ENCODE data around the gene MAMLD1.
"Not testable (repeated sequence)": the region's sequence is repeated elsewhere in the genome, so short reads cannot be mapped to it uniquely, and the experiment has no call there.

The MAMLD1 gene, protein sequence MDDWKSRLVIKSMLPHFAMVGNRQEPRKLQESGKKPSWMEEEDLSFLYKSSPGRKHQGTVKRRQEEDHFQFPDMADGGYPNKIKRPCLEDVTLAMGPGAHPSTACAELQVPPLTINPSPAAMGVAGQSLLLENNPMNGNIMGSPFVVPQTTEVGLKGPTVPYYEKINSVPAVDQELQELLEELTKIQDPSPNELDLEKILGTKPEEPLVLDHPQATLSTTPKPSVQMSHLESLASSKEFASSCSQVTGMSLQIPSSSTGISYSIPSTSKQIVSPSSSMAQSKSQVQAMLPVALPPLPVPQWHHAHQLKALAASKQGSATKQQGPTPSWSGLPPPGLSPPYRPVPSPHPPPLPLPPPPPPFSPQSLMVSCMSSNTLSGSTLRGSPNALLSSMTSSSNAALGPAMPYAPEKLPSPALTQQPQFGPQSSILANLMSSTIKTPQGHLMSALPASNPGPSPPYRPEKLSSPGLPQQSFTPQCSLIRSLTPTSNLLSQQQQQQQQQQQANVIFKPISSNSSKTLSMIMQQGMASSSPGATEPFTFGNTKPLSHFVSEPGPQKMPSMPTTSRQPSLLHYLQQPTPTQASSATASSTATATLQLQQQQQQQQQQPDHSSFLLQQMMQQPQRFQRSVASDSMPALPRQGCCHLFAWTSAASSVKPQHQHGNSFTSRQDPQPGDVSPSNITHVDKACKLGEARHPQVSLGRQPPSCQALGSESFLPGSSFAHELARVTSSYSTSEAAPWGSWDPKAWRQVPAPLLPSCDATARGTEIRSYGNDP

DNA sequence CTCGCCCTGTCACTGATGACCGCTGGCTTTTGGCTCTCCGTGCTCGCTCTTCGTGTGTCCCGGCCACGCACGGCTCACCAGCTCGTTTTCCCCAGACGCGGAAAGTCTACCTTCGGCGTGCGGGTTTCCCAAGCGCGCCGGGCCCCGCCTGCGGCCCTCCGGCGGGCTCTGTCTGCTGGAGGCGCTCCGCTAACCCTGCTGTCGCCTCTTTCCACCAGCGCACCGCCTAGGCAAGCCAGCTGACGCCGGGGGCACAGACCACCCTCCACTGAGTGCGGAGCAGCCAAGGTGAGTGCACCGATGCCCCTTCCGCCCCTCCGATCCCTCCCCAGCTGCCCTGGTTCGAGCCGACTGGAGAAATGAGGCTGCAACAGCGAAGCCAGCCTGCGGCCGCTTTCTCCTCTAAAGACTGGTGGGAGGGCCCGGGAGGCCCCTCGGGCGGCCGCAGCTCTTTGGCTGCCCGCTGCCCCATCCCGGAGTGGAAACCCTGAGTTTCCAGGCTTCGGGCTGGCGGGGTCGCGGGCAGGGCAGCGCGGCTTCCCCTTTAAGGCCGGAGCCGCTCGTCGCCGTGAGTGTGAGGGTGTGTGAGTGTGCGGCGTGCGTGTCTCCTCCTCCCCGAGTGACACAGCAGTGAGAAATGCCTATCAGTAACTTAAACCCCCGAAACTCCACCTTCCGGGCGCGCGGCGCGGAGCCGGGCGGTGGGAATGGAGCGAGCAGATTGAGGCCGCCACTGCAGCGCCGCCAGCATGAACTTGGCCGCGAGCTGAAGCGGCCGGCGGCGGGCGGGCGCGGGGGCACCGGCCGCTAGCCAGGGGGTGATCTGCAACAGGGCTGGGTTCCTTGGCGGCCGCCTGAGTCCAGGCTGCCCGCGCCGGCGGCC is at the start of gene MAMLD1:
Gene MAMLD1, plus strand, starts transcription at position 719 of the 883 bp plus-strand sequence. CDS start 82,200 bp downstream, outside the sequence.
- no peak for DNase-seq (ENCODE audit: low read depth)

DNA sequence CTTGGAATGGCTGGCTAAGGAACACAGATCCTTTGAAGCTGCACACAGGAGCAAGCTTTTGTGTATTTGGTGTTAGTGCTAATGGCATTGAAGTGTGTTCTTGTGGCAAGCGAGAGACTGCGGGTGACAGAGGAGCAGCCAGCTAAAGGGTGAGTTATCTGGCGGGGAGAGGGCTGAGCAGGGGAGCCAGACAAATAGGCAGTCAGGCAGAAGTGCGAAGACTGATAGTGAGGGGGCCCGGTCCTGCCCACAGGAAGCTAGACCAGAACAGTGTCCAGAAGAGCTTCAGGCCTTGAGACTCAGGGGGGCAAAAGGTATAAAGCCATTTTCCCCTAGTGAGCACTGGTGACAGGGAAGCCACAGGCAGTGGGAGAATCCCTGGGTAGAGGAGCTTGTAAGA is 49.6 kb upstream of the MAMLD1 start:
- no peak for DNase-seq (ENCODE audit: low read depth)

DNA sequence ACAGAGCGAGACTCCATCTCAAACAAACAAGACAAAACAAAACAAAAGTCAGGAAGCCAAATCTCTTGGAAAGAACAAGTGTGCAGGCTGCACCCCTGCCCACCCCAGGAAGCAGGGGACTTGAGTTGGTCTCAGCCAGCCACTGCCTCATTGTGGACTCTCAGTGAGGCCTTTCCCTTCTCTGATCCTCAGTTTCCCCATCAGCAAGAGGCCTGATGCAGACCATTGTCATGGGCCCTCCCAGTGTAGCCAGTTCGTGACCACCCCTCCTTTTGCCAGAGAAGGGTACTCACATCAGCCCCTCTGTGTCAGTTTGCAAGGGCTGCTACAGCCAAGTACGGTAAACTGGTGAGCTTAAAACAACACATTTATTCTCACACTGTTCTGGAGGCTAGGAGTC is 48.9 kb upstream of the MAMLD1 start:
- DNase-seq (ENCODE audit: low read depth) = no peak

DNA sequence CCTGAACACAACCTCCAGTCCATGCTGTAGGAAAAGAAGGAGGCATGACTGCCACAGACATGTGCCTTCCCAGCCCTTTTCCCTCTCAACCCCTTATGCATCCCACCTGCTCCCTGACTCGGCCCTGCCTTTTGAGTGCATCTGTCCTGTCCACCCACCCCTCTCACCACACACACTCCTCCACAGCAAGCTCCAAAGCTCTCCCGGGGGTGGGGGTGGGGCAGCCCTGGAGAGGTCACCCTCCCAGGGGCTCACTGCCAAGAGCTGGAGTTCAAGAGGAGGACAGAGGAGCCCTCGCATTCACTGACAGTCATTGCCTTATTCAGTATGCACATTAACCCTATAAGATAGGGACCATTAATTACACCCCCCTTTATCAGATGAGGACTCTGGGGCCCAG is 46.6 kb upstream of the MAMLD1 start:
- DNase-seq (ENCODE audit: low read depth) = no peak

DNA sequence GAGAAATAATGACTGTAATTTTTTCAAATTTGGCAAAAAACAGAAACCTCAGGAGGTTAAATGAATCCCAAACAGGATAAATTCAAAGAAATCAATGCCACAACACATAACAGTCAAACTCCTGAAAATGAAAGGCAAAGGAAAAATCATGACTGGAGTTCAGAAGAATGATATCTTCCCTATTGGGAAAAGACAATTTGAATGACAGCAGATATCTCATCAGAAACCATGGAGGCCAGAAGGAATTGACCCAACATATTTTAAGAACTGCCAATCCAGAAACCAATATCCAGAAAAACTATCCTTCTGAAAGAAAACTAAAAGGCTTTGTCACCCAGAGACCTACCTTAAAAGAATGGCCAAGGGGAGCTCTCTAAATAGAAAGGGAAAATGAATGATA is 40.1 kb upstream of the MAMLD1 start:
- DNase-seq (ENCODE audit: low read depth) = no peak

DNA sequence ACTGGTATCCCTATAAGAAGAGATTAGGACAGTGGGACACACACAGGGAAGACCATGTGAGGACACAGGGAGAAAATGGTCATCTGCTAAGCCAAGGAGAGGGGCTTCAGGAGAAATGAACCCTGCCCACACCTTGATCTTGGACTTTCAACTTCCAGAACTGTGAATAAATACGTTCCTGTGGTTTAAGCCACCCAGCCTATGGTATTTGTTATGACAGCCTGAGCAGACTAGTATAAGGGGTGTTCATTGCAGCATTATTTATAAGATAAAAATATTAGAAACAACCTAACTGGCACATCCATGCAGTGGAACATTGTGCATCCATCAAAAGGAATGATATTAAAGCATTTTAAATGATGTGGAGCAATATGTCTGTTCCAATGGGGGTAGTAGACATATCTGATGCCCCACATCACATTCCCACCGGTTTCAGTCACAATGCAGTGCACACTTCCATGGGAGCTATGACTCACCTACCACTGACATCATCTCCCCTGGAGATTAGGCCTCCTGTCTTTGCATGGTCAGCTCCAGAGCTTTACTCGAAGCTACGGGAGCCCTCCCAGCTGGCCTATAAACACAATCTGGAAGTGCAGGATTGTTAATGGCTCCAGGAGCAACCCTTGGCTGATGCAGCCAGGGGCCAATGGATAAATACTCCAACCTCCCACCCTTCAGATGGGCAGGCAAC is 38.9 kb upstream of the MAMLD1 start:
- DNase-seq (ENCODE audit: low read depth) = no peak

DNA sequence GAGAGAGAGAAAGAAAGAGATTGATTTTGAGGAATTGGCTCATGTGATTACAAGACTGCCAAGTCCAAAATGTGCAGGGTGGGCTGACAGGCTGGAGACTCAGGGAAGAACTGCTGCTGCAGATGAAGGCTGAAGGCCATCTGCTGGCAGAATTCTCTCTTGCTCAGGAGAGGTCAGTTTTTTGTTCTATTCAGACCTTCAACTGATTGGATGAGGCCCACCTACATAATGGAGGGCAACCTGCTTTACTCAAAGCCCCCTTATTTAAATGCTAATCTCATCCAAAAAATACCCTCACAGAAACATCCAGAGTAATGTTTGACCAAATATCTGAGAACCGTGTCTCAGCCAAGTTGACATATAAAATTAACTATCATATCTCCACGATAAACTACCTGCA is 38.2 kb upstream of the MAMLD1 start:
- no peak for DNase-seq (ENCODE audit: low read depth)

DNA sequence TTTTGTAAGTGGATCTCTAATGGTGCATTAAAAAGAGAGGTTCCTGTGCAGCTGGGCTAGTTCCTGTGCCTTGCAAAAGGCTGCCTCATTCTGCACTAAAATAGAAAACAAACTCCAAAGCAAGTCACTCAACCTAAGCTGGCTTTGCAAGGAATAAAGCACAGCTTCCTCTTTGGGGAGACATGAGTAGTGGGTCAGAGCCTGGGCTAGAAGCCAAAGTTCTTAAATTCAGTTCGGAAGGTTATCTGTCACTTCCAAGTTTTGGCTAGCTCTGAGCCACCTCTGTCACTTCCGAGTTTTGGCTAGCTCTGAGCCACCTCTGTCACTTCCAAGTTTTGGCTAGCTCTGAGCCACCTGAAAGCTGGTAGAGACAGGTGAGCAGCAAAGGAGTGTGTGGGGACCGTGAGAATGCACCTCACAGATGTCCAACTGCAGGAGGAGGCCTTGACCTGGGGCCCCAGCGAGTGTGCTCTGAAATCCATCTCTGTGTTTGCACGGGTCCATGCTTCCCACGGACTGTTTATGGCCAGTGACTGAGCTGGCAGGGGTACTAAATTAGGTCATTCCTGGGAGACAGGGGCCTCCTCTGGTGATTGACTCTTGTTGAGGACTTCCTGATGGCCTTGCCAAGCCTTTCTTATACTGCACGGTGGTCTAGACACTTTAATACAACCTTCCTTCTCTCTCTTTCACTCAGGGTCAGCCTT is 36.4 kb upstream of the MAMLD1 start:
- DNase-seq (ENCODE audit: low read depth) = no peak

DNA sequence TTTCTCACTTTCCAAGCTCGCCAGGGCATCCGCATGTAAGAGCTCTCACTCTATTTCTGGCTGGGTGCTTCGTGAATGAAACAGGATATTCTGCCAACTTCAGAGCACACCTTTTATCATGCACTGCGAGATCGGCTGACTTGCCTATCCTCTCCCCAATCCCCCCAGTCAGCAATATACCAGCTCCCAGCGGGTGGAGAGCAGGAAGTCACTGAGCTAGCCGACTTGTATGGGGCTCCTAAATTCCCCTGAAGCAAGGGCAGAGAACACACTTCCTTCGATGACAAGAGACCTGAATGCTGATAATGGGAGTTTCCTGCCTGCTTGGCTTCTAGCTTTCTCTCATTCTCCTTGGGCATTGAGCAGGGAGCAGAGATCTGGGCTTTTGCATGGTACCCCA is 33.8 kb upstream of the MAMLD1 start:
- no peak for DNase-seq (ENCODE audit: low read depth)

DNA sequence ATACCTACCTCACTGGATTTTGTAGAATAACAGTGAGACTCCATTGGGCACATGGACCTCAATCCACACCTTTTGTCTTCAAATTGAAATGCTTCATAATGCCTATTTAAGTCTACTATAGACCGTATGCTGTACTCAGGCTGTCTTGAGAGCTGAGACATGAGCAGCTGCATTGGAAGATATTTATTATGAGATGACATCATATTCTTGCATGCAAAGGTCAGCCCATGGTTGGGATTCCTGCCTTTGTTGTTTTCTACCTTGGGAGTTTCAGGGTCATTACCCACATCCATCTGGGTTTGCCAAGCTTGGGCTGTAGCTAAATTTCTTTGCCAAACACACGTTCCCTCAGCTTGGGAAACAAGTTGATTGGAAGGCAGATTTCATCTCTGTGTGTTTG is 33.2 kb upstream of the MAMLD1 start:
- no peak for DNase-seq (ENCODE audit: low read depth)

DNA sequence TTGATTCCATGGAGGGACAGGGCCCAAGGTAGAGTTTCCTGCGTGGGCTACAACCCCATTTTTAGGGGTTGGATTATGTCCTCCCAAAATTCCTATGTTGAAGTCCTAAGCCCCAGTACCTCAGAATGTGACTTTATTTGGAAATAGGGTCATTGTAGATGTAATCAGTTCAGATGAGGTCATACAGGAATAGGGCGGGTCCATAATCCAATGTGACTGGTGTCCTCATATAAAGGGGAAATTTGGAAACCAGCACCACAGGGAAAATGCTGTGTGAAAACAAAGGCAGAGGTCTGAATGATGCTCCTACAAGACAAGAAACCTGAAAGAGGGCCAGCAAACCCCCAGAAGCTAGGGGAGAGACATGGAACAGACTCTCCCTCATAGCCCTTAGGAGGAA is 31.1 kb upstream of the MAMLD1 start:
- no peak for DNase-seq (ENCODE audit: low read depth)

DNA sequence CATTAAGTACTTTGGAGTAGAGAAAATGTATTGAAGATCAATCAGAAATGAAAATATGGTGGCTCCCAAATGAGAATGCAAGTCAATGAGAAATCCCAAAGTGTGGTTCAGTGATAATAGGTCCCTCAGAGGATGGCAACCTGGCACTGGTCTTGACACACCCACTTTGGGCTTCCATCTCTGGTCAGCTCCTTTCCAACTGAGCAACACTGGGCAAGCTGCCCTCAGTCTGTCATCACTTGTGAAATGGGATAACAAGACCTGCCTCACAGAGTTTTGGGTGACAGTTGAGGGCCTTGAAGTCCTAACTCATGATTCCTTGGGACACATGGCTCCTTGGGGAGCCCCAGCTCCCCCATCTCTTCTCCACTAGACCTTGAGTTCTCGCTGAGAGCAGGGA is 29.0 kb upstream of the MAMLD1 start:
- no peak for DNase-seq (ENCODE audit: low read depth)

DNA sequence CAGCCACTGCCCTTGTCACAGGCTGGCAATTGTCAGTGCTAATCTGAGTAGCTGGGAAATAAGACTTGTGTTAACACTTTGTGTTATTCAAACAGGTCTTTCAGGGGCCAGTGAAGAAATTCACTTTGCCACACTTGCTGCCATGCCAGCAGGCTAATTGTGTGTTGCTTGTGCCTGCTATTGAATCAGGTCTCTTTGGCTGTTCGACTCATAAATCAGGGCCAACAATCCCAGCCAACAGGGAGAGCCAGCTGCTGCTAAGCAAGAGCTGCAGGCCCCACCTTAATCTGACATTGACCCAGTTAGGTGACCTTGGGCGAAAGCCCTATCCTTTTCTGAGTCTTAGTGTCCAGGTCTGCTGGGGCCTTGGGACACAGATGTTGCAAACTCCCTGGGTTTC is 28.1 kb upstream of the MAMLD1 start:
- DNase-seq (ENCODE audit: low read depth) = no peak

DNA sequence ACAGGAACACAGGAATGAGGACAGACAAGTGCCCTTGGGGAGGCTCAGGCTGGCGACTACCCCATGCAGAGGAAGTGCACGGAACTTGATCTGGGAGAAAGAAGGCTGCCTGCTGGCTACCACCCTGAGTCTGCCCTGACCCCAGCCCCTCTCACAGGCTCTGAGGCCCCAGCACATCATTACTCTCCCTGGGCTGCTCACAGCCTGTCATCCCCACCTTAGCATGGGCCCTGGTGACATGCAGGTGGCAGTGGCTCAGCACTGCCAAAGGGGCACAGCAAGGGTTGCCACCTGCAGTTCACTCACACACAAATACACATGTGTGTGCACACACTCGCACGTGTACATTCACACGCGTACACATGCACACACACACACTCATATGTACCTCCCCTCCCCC is 26.1 kb upstream of the MAMLD1 start:
- DNase-seq (ENCODE audit: low read depth) = no peak

DNA sequence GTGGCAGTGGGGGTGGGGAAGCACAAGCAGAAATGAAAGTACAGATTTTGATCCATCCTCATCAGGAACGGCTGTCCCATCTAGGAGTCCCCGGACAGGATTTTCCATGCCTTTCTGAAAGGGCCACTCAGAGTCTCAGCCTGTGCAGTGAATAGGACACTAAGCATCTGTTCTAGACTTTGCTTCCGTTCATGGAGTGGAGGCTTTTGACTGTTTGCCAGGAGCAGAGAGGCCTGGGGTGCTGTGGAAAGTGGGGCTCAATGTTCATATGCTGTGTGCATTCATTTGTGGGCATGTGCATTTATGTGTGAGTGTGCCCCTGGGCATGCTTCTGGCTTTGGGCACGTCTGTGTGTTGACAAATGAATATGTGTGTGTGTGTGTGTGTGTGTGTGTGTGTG is 25.6 kb upstream of the MAMLD1 start:
- no peak for DNase-seq (ENCODE audit: low read depth)

DNA sequence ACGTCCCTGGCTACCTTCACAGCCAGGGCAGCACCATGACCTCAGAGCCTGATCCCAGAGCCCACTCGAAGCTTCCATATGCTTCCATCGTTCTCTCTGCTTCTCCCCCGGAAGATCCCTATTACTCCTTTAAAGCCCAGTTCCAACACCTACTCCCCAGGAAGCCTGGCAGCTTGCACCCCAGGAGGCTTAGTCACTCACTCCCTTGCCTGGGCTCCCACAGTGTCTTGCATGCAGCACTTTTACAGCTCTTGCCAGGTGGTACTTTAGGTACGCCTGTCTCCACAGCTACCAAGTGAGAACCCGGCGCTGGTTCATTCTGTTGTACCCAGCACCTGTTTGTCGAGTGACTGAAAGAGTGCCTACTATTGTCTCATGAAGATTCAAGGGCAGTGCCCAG is 24.5 kb upstream of the MAMLD1 start:
- DNase-seq (ENCODE audit: low read depth) = no peak

DNA sequence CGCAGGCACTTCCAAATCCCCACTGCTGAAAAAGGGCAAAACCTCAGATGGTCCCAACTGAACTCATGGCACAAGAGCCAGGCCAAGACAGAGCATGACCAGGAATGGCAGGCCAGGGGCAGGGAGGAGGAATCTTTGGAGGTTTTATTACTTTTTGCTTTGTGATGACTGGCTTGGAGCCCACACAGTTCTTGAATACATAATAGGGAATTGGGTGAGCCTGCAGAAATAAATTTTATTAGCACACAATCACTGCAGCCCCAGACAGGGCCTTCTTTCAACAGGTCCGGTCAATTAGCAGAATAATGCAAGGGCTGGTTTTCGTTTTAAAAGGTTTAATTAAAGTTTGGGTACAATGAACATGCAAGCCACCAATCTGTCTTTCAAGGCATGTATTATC is 23.4 kb upstream of the MAMLD1 start:
- DNase-seq (ENCODE audit: low read depth) = no peak

DNA sequence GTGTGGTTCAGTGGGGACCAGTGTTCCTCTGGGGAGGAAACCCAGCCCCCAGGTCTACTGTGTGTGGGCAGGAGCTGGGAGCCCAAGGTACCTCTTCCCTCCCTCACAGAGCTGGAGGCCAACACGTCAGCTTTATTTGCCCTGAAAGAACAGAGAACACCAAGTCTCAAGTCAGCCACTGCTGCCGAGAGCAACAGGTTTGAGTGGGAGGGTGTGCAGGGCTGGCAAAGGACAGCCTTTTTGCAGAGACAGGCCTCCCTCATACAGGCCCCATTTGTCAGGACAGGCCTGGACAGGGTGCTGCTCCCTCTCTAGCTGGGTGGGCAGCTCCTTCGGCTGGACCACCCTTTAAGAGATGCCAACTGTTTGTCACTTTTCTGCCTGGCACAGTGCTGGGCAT is 22.8 kb upstream of the MAMLD1 start:
- DNase-seq (ENCODE audit: low read depth) = not testable (repeated sequence)

DNA sequence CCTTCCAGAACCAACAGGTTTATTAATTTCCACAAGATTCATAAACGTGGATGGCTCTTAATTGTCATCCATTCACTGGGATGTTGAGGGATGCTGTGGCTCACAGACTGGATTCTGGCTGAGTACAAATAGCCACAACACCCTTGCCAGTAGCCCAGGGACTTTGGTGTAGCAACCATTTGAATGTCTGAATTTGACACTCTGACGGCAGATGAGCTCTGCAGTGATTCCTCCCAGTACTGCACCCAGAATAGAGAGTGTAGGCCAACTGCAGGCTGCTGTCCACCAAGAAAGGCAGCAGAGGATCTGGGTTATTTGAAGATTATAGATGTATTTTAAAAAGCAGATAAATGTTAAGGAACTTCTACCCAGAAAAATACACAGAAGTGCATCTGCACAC is 15.6 kb upstream of the MAMLD1 start:
- no peak for DNase-seq (ENCODE audit: low read depth)

DNA sequence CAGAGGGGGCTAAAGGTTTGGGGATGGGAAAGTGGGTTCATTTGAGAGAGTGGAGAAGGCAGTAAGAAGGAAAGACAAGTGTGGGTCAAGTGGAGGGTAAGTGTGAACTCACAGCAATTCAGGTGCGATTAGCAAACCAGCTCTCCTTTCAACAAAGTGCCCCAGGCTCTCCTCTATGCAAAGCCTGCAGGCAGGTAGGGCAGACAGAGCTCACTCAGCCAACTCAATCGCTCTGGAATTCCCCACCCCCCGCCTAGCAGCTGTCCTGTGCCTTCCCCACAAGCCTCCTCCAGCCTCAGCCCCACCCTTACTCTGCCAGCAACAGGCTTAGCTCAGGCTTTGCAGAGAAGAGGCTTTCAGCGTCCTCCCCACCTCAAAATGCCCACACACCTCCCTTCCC is 14.8 kb upstream of the MAMLD1 start:
- no peak for DNase-seq (ENCODE audit: low read depth)

DNA sequence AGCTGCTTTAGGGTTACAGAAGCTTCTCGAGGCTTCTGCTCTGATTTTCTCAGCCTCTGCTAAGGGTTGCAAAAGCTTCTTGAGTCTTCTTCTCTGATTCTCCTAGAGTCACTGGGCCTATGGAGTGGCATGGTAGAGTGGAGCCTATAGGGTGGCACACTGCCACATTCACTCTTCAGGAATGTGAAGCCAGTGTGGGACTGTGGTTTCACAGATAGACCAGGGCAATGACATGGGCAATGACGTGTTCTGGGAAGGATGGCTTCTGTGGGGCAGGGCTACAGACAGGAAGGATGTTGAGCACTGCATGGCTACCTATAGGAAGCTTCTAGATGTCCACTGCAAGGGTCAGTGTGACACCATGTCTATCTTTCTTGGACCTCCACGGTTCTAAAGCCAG is 11.0 kb upstream of the MAMLD1 start:
- no peak for DNase-seq (ENCODE audit: low read depth)

Measured in activated T-cell treated with anti-CD3 and anti-CD28 coated beads for 1 hour (primary cell).